H9 (cell line): Measurements from ENCODE around the gene CDC26. TPM values are rescaled to one million over a fixed set of nuclear protein-coding genes. Genes with fewer than 3 reads are reported as not detected.

Experiments used
- DNase-seq: peaks from one replicate; pipeline ENCODE4 v3.0.0-alpha.2; 2017
- H2AFZ ChIP-seq: one replicate; pipeline ENCODE4 v1.6.1; 2013; ENCODE audit warnings: mild to moderate bottlenecking, low read length, control low read depth, moderate library complexity
- H2AK5ac ChIP-seq: 2 replicates; pipeline ENCODE4 v1.6.1; 2013; ENCODE audit warnings: low read length, control low read depth, mixed read lengths; ENCODE audit not compliant: insufficient read length
- H2BK120ac ChIP-seq: one replicate; pipeline ENCODE4 v1.6.1; 2013; ENCODE audit warnings: low read depth, mild to moderate bottlenecking, low read length, control low read depth, inconsistent platforms; ENCODE audit not compliant: poor library complexity, severe bottlenecking
- H2BK12ac ChIP-seq: 2 replicates; pipeline ENCODE4 v1.6.1; 2013; ENCODE audit warnings: low read length, control low read depth, mixed read lengths, low read depth; ENCODE audit not compliant: insufficient read length
- H2BK15ac ChIP-seq: 2 replicates; pipeline ENCODE4 v1.6.1; 2013; ENCODE audit warnings: low read depth, low read length, control low read depth
- H2BK20ac ChIP-seq: one replicate; pipeline ENCODE4 v1.6.1; 2013; ENCODE audit warnings: low read depth, mild to moderate bottlenecking, low read length, control low read depth, inconsistent platforms; ENCODE audit not compliant: poor library complexity, severe bottlenecking
- H2BK5ac ChIP-seq: 2 replicates; pipeline ENCODE4 v1.6.1; 2013; ENCODE audit warnings: low read length, control low read depth, mixed read lengths; ENCODE audit not compliant: insufficient read length
- H3K14ac ChIP-seq: 2 replicates; pipeline ENCODE4 v1.6.1; 2013; ENCODE audit warnings: low read length, control low read depth; ENCODE audit not compliant: insufficient read depth
- H3K18ac ChIP-seq: 2 replicates; pipeline ENCODE4 v1.6.1; 2013; ENCODE audit warnings: low read depth, mild to moderate bottlenecking, mixed read lengths, low read length, control low read depth; ENCODE audit not compliant: insufficient read length
- H3K23ac ChIP-seq: 2 replicates; pipeline ENCODE4 v1.6.1; 2013; ENCODE audit warnings: low read length, control low read depth, mixed read lengths, low read depth; ENCODE audit not compliant: insufficient read length
- H3K23me2 ChIP-seq: 2 replicates; pipeline ENCODE4 v1.6.1; 2013; ENCODE audit warnings: low read depth, mild to moderate bottlenecking, mixed read lengths, low read length, control low read depth; ENCODE audit not compliant: insufficient read length, poor library complexity, severe bottlenecking
- H3K27ac ChIP-seq: 2 replicates; pipeline ENCODE4 v1.5.1; 2013; ENCODE audit warnings: low read length, control low read depth, mixed read lengths, low read depth; ENCODE audit not compliant: insufficient read length
- H3K27me3 ChIP-seq: 2 replicates; pipeline ENCODE4 v1.6.1; 2013; ENCODE audit warnings: low read length, control low read depth, inconsistent platforms; ENCODE audit not compliant: insufficient read depth
- H3K4ac ChIP-seq: 2 replicates; pipeline ENCODE4 v1.6.1; 2013; ENCODE audit warnings: low read depth, mild to moderate bottlenecking, control low read depth, inconsistent platforms, low read length, moderate library complexity
- H3K4me1 ChIP-seq: 2 replicates; pipeline ENCODE4 v1.6.1; 2013; ENCODE audit warnings: low read length, control low read depth, inconsistent platforms; ENCODE audit not compliant: insufficient read depth
- H3K4me2 ChIP-seq: 2 replicates; pipeline ENCODE4 v1.6.1; 2013; ENCODE audit warnings: low read length, control low read depth, mixed read lengths; ENCODE audit not compliant: insufficient read length, insufficient read depth
- H3K56ac ChIP-seq: 2 replicates; pipeline ENCODE4 v1.6.1; 2013; ENCODE audit warnings: low read depth, mild to moderate bottlenecking, mixed read lengths, low read length, control low read depth; ENCODE audit not compliant: insufficient read length
- H3K79me1 ChIP-seq: 2 replicates; pipeline ENCODE4 v1.6.1; 2013; ENCODE audit warnings: low read depth, mild to moderate bottlenecking, moderate library complexity, low read length, control low read depth, inconsistent platforms; ENCODE audit not compliant: insufficient read depth, poor library complexity, severe bottlenecking
- H3K79me2 ChIP-seq: 2 replicates; pipeline ENCODE4 v1.6.1; 2013; ENCODE audit warnings: low read length, control low read depth, inconsistent platforms; ENCODE audit not compliant: insufficient read depth
- H3K9ac ChIP-seq: 2 replicates; pipeline ENCODE4 v1.6.1; 2013; ENCODE audit warnings: low read length, control low read depth, mixed read lengths; ENCODE audit not compliant: insufficient read length; ENCODE audit errors: extremely low read depth
- H3K9me3 ChIP-seq: one replicate; pipeline ENCODE4 v1.6.1; 2013; ENCODE audit warnings: low read depth, low read length, inconsistent platforms; ENCODE audit not compliant: control insufficient read depth
- H3T11ph ChIP-seq: one replicate; pipeline ENCODE4 v1.6.1; 2013; ENCODE audit warnings: mild to moderate bottlenecking, low read length, control low read depth, inconsistent platforms
- H4K20me1 ChIP-seq: one replicate; pipeline ENCODE4 v1.6.1; 2013; ENCODE audit not compliant: control insufficient read depth, insufficient read length, insufficient read depth
- H4K5ac ChIP-seq: 2 replicates; pipeline ENCODE4 v1.6.1; 2013; ENCODE audit warnings: low read depth, mild to moderate bottlenecking, mixed read lengths, low read length, control low read depth; ENCODE audit not compliant: insufficient read length
- H4K8ac ChIP-seq: replicated peaks from 2 replicates; pipeline ENCODE4 v1.6.1; 2013; ENCODE audit warnings: low read length, control low read depth, mixed read lengths, low read depth; ENCODE audit not compliant: insufficient read length
- H4K91ac ChIP-seq: 2 replicates; pipeline ENCODE4 v1.6.1; 2013; ENCODE audit warnings: low read depth, mild to moderate bottlenecking, moderate library complexity, mixed read lengths, low read length, control low read depth; ENCODE audit not compliant: insufficient read length
- H3K27ac Mint-ChIP-seq, 3 experiments: 2 replicates in 2 of 3; 3 replicates in 1 of 3; pipeline ENCODE4 v1.8.0; 2020 to 2021; ENCODE audit warnings: mixed read lengths in 3 of 3, mild to moderate bottlenecking in 1 of 3, moderate library complexity in 1 of 3
- H3K27me3 Mint-ChIP-seq: 2 replicates; pipeline ENCODE4 v1.8.0; 2021; ENCODE audit warnings: low read depth, mild to moderate bottlenecking, moderate library complexity, mixed read lengths
- H3K36me3 Mint-ChIP-seq, 3 experiments: 2 replicates in 2 of 3; 3 replicates in 1 of 3; pipeline ENCODE4 v1.8.0; 2020 to 2021; ENCODE audit warnings: low read depth in 3 of 3, mixed read lengths in 3 of 3; ENCODE audit not compliant: insufficient read depth in 1 of 3
- H3K4me1 Mint-ChIP-seq, 2 experiments: 2 replicates each; pipeline ENCODE4 v1.8.0; 2020; ENCODE audit warnings: mixed read lengths in 2 of 2
- H3K4me3 Mint-ChIP-seq, 2 experiments: 2 replicates in 1 of 2; 3 replicates in 1 of 2; pipeline ENCODE4 v1.8.0; 2020 to 2021; ENCODE audit warnings: mild to moderate bottlenecking in 2 of 2, mixed read lengths in 2 of 2, moderate library complexity in 1 of 2
- H3K9me3 Mint-ChIP-seq, 2 experiments: 2 replicates in 1 of 2; 3 replicates in 1 of 2; pipeline ENCODE4 v1.8.0; 2020; ENCODE audit warnings: mild to moderate bottlenecking in 2 of 2, mixed read lengths in 2 of 2, moderate library complexity in 1 of 2
- WGBS: extraction: QIAGEN DNeasy Blood & Tissue Kit; methylation state at CpG from one replicate; pipeline ENCODE4 v1.1.7; 2013; ENCODE audit warnings: missing lambda C conversion rate, low lambda C conversion rate, mixed read lengths; ENCODE audit not compliant: insufficient read length; ENCODE audit errors: extremely low coverage; 5-methylcytosine and 5-hydroxymethylcytosine counted together
- total RNA-seq: library from RNA; stranded (reverse); gene quantifications from 2 replicates; pipeline ENCODE4 v1.2.1, GENCODE V29; 2021
- TF ChIP-seq, protein P1 (sequence below): fragments of 200-600 bp; sonication (generic); conservative IDR thresholded peaks from 3 replicates; pipeline ENCODE4 v1.8.0; 2021; ENCODE audit warnings: antibody characterized with exemption, mild to moderate bottlenecking

CDC26 gene
- total RNA-seq, 1 experiment from 2014 or later = 38.6 TPM

DNA sequence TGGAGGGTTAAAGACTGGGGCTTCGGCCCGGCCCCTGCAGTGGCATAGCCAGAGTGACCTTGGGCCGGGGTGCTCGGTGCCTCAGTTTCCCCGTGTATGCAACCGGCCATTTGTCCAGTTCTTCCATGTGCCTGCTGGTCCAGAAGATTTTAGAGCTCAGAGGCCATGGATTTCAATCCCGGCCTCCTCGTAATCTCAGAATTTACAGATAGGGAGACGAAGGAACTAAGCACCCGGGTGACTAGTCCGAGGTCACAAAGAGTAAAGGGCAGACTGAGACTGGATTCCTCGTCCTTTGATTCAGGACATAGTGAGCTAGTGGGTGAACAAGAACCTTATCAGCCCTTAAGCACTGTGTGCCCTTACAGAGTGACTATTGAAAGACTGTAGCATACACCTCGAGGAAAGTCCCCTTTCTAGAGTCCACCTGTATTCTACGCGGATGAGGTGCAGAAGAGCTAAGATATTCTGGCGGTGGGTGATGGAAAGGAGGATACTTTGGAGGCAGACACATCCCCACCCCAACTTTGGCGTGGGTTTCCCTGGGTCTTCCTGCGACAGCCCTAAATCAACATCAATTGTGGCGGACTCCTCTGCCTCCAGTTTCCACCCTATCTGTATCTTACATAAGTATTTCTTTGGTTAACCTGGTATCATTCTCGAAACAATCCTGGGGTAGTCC is 53.4 kb downstream of the CDC26 start:
- Mint-ChIP-seq H3K27me3 (no peaks in the 10 kb centered on the region), H3K36me3 (peaks cover 0 to 4% (median 0%) of the 10 kb centered on the region in 3 experiments; a peak in 2 of 7 replicates), H3K4me3 (peak overlapping the region; percentile 97 to 98), H3K4me1 (peaks cover 22 to 27% of the 10 kb centered on the region in 2 experiments), H3K27ac (peak overlapping the region in 2 of 3 experiments; percentile 97; a peak in 5 of 7 replicates), H3K9me3 (no peaks in the 10 kb centered on the region; a peak in 1 of 5 replicates)
- H3K4me1 ChIP-seq = peaks cover 6% of the 10 kb centered on the region; the same call in 1 of the 2 replicates
- TF ChIP-seq, protein P1, sequence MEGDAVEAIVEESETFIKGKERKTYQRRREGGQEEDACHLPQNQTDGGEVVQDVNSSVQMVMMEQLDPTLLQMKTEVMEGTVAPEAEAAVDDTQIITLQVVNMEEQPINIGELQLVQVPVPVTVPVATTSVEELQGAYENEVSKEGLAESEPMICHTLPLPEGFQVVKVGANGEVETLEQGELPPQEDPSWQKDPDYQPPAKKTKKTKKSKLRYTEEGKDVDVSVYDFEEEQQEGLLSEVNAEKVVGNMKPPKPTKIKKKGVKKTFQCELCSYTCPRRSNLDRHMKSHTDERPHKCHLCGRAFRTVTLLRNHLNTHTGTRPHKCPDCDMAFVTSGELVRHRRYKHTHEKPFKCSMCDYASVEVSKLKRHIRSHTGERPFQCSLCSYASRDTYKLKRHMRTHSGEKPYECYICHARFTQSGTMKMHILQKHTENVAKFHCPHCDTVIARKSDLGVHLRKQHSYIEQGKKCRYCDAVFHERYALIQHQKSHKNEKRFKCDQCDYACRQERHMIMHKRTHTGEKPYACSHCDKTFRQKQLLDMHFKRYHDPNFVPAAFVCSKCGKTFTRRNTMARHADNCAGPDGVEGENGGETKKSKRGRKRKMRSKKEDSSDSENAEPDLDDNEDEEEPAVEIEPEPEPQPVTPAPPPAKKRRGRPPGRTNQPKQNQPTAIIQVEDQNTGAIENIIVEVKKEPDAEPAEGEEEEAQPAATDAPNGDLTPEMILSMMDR = no peak
- H3K14ac ChIP-seq = peak overlapping the region; percentile 95; the same call in 1 of the 2 replicates
- DNase-seq = no peak
- H4K20me1 ChIP-seq = no peaks in the 10 kb centered on the region
- H3K4ac ChIP-seq = no peak overlapping the region
- peak overlapping the region; percentile 88 for H3K9ac ChIP-seq
- H2BK20ac ChIP-seq = no peak overlapping the region
- no peak overlapping the region for H2BK15ac ChIP-seq
- no peaks in the 10 kb centered on the region for H3K9me3 ChIP-seq
- no peak overlapping the region for H3K56ac ChIP-seq
- peaks cover 12% of the 10 kb centered on the region for H3K23me2 ChIP-seq
- no peak overlapping the region for H2BK120ac ChIP-seq
- peaks cover 15% of the 10 kb centered on the region for H3K79me2 ChIP-seq
- no peak overlapping the region for H4K8ac ChIP-seq
- no peak overlapping the region for H4K91ac ChIP-seq
- no peak overlapping the region for H2BK12ac ChIP-seq
- no peak overlapping the region for H4K5ac ChIP-seq
- no peak overlapping the region for H3T11ph ChIP-seq
- H3K23ac ChIP-seq = no peak overlapping the region
- no peak overlapping the region for H3K18ac ChIP-seq
- no peak overlapping the region for H2BK5ac ChIP-seq
- peak overlapping the region; percentile 94 for H3K4me2 ChIP-seq
- peaks cover 3% of the 10 kb centered on the region for H3K79me1 ChIP-seq
- WGBS = no CpG with 5 or more reads among the region's 20 CpGs
- no peak overlapping the region for H3K27ac ChIP-seq
- no peak overlapping the region for H2AK5ac ChIP-seq
- H2AFZ ChIP-seq = no peak overlapping the region
- H3K27me3 ChIP-seq = no peaks in the 10 kb centered on the region
